A673 (cell line): ENCODE measurements around the gene HS6ST3. TPM values are rescaled to one million over a fixed set of nuclear protein-coding genes. Genes with fewer than 3 reads are reported as not detected.

Experiments used
- BruUV-seq: library from RNA; stranded (reverse); fragments of 400-500 nt; replicated peaks from 2 replicates; lab custom pipeline; 2021; lab: Mats Ljungman, UMichigan
- CTCF ChIA-PET: fragments of 300-600 bp; sonication (Branson Sonifier 250); formaldehyde crosslinking; loops from one replicate; lab custom pipeline; 2022; ENCODE audit warnings: antibody characterized with exemption; lab: Charles Lee
- POLR2A ChIA-PET: fragments of 300-600 bp; sonication (Branson Sonifier 250); formaldehyde crosslinking; loops from one replicate; lab custom pipeline; 2022; ENCODE audit warnings: antibody characterized with exemption; ENCODE audit not compliant: low non-redundant PET; lab: Charles Lee
- DNase-seq: peaks from one replicate; pipeline ENCODE4 v3.0.0-alpha.2; 2015; ENCODE audit warnings: low spot score
- H3K27ac ChIP-seq: fragments of 200-600 bp; sonication (generic); 2 replicates; pipeline ENCODE4 v1.5.1; 2016; ENCODE audit warnings: mixed run types, low read depth, mild to moderate bottlenecking, mixed read lengths, antibody characterized with exemption, low read length; ENCODE audit not compliant: poor library complexity, severe bottlenecking
- H3K27me3 ChIP-seq: fragments of 200-600 bp; sonication (generic); replicated peaks from 2 replicates; pipeline ENCODE4 v1.6.1; 2017; ENCODE audit warnings: mixed run types, low read depth, mild to moderate bottlenecking, mixed read lengths, antibody characterized with exemption, low read length; ENCODE audit not compliant: insufficient read depth, poor library complexity
- H3K36me3 ChIP-seq: fragments of 200-600 bp; sonication (generic); 2 replicates; pipeline ENCODE4 v1.6.1; 2016; ENCODE audit warnings: mixed run types, mild to moderate bottlenecking, mixed read lengths, antibody characterized with exemption, low read length; ENCODE audit not compliant: insufficient read depth, poor library complexity, severe bottlenecking
- H3K4me1 ChIP-seq: fragments of 200-600 bp; sonication (generic); 2 replicates; pipeline ENCODE4 v1.6.1; 2017; ENCODE audit warnings: mixed run types, mild to moderate bottlenecking, mixed read lengths, antibody characterized with exemption, low read length; ENCODE audit not compliant: insufficient read depth, poor library complexity, severe bottlenecking
- H3K4me3 ChIP-seq: fragments of 200-600 bp; sonication (generic); 2 replicates; pipeline ENCODE4 v1.5.1; 2016; ENCODE audit warnings: low read depth, mixed run types, mild to moderate bottlenecking, mixed read lengths, low read length; ENCODE audit not compliant: poor library complexity, severe bottlenecking
- H3K9me3 ChIP-seq: fragments of 200-600 bp; sonication (generic); 2 replicates; pipeline ENCODE4 v1.6.1; 2016; ENCODE audit warnings: mixed run types, low read depth, mild to moderate bottlenecking, mixed read lengths, antibody characterized with exemption, low read length; ENCODE audit not compliant: poor library complexity, severe bottlenecking
- CTCF ChIP-seq: fragments of 300-800, 200-600 bp; sonication (generic); conservative IDR thresholded peaks from 2 replicates; pipeline ENCODE4 v1.5.1; 2017; ENCODE audit warnings: low read depth, mild to moderate bottlenecking, antibody characterized with exemption, low read length, moderate library complexity, mixed read lengths
- EZH2 ChIP-seq: fragments of 200-600 bp; sonication (generic); IDR thresholded peaks from 2 replicates; pipeline ENCODE4 v1.6.1; 2017; ENCODE audit warnings: borderline replicate concordance, low read depth, mild to moderate bottlenecking, mixed read lengths, antibody characterized with exemption, low read length; ENCODE audit not compliant: poor library complexity, severe bottlenecking
- intact Hi-C: fragments of 100-400 bp; cut with micrococcal nuclease; formaldehyde crosslinking; loops from one replicate; pipeline ENCODE4 v1.10.0; 2022; ENCODE audit not compliant: unreplicated experiment
- total RNA-seq: library from RNA; stranded (reverse); gene quantifications from 2 replicates; pipeline ENCODE4 v1.2.3, GENCODE V29; 2021

Gene HS6ST3
- total RNA-seq, 1 experiment from 2014 or later: not detected

GRCh38 chr13:96615252-96615651 is 525.3 kb downstream of the HS6ST3 start:
- CTCF ChIA-PET: no interaction called here
- H3K27ac ChIP-seq: no peak overlapping the region
- H3K36me3 ChIP-seq: no peaks in the 10 kb centered on the region
- TF ChIP-seq EZH2: no peak
- TF ChIP-seq CTCF: no peak
- POLR2A ChIA-PET: no interaction called here
- DNase-seq: no peak
- no TSS peak for BruUV-seq
- no peaks in the 10 kb centered on the region for H3K27me3 ChIP-seq
- intact Hi-C loops: no loop called here
- H3K4me1 ChIP-seq: no peaks in the 10 kb centered on the region
- H3K9me3 ChIP-seq: no peaks in the 10 kb centered on the region
- H3K4me3 ChIP-seq: no peak overlapping the region

- TF ChIP-seq EZH2 (no peak), CTCF (no peak)
These were observed 527.6 kb downstream of the HS6ST3 start for GRCh38 chr13:96617528-96617927.

GRCh38 chr13:96621634-96622183 is 531.8 kb downstream of the HS6ST3 start:
- Histone ChIP-seq H3K9me3 (no peaks in the 10 kb centered on the region), H3K4me3 (no peak overlapping the region), H3K36me3 (no peaks in the 10 kb centered on the region), H3K27me3 (no peaks in the 10 kb centered on the region), H3K4me1 (no peaks in the 10 kb centered on the region), H3K27ac (no peak overlapping the region)
- intact Hi-C loops: no loop called here
- TF ChIP-seq CTCF (no peak), EZH2 (no peak)
- CTCF ChIA-PET: no interaction called here
- POLR2A ChIA-PET: no interaction called here
- no peak for DNase-seq
- BruUV-seq: no TSS peak

More at GRCh38 chr13:96617528-96617927, 527.6 kb downstream of the HS6ST3 start:
- Histone ChIP-seq H3K4me3 (no peak overlapping the region), H3K27me3 (no peaks in the 10 kb centered on the region), H3K4me1 (no peaks in the 10 kb centered on the region), H3K27ac (no peak overlapping the region), H3K36me3 (no peaks in the 10 kb centered on the region), H3K9me3 (no peaks in the 10 kb centered on the region)
- no peak for DNase-seq
- BruUV-seq: no TSS peak
- intact Hi-C loops: no loop called here
- POLR2A ChIA-PET: no interaction called here
- CTCF ChIA-PET: no interaction called here
